HG03442 (cell line): ENCODE data around the gene ESR2.

Experiments used
- ATAC-seq: cut with Tn5 transposase; IDR thresholded peaks from one replicate; pipeline ENCODE4 v1.9.1; 2021; ENCODE audit warnings: mild to moderate bottlenecking, moderate library complexity; ENCODE audit not compliant: unreplicated experiment

Gene ESR2

DNA sequence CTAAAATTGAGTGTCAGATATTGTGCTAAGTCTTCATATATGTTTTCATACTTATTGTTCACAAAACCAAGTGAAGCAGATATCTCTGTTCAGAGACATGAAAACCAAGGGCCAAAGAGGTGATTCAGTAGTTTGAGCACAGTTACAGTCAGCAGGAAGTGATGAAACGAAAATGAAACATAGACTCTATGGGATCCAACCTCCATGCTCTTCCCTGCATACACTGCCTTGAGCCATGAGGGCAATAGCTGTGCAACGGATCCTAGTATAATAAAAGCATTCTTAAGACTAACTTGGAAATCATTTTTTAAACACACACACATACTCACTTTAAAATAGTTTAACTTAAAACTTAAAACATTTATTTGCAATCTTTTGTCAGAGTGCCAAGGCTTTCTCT, 27.9 kb downstream of the ESR2 start:
- ATAC-seq: no peak

DNA sequence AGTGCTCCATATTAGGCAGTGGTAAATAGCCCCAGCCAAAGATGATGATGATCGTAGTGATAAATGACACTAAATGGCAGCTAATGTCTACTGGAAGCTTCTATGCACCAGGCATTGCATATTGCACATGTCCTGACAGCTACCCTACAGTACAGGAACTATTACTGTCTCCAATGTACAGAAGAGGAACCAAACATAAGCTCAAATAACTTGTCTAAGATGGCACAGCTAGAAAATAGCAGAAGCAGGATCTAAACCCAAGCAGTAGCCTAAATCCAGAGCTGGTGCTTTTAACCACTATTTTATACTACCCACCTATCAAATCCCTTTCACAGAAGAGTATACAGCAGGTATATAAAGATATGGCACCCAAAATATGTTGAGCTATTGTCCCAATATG, 28.9 kb downstream of the ESR2 start:
- no peak for ATAC-seq

DNA sequence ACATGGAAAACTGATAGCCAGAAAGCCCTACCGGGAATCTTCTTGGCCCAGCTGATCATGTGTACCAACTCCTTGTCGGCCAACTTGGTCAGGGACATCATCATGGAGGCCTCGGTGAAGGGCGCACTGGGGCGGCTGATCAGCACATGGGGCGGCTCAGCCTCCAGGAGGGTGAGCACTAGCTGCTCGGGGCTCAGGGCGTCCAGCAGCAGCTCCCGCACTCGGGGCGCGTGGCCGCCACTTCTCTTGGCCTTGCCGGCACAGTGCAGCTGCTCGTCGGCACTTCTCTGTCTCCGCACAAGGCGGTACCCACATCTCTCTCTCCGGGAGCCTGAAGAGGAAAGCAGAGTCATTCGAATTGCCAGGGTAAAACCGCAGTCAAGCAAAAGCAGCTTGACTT, 33.8 kb downstream of the ESR2 start:
- ATAC-seq: no peak

DNA sequence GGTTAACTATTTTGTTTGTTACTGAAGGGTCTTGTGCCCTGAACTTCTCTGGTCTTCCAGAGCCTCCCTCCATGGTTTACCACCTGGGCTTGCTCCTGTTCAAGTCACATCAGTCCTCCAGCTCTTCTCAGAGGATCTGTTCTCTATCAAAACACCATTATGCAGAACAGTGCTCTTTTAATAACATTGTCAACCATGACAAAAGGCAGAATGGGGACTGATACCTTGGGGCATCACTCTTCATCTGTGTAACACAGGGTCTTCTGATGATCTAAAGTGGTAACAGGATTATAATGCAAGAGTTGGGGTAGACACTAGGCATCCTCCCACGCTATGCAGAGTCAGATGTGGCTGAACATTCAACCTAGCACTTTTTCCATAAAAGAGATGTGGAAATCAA, 38.4 kb downstream of the ESR2 start:
- no peak for ATAC-seq

DNA sequence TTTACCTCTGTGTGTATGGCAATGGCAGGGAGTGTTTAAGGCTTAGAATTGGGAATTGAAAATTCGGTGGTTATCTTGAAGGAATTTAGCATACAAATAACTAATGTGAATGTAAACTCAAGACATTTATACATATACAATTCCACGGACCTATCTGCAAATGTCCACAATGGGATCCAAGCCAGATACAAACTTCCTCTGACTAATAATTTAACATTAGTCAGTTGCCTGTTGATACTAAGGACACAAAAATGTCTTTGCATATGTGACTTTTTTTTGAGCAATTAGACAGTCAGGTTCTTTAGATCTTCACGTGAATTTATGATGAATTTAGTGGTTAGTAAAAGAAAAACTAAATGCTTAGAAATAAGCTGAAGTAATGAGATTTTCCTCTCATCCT, 40.5 kb downstream of the ESR2 start:
- ATAC-seq: no peak

DNA sequence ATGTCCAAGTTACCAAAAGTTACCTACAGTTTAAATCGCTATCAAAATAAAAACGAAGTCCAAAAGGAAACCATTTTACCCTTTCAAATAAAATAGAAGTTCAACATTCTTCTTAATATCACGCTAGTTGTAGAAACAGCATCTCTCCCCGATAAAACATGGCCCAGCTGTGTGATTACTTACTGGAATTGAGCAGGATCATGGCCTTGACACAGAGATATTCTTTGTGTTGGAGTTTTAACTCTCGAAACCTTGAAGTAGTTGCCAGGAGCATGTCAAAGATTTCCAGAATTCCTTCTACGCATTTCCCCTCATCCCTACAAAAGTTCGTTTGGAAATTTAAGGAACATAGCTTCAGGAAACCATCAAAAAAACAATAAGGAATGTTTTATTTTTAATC, 44.8 kb downstream of the ESR2 start:
- ATAC-seq: no peak

DNA sequence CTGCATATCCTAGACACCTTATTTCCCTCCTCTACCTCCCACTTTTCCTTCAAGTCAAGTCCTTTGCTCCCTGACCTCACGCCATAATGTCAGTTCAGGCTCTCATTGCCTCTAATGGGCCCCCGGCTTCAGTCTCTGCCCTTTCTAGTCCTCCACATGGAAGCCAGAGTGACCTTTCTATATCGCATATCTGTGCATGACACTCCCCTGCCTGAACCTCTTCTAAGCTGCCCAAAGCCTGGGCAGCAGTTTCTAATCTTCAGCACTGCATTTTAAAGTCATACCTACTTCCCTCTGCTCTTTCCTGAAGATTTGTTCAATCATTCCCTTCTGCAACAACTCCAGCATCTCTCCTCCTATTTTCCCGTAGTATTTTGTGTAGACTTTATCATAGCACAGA, 45.5 kb downstream of the ESR2 start:
- no peak for ATAC-seq

DNA sequence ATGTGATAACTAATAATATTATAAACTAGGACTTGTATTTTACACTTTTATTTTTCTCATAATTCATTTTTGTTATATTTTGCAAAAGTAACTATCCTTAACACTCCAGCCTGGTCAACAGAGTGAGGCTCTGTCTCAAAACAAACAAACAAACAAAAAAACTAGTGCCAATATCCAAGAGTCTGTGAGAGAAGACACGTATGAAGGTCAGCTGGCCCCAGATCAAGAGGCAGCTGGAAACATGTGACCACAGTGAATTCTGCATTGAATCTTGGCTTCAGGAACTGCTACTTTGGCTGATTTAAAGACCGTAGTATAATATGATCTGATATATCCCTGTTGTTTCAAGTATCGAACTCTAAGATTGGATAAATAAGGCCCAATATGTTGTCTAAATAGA, 47.0 kb downstream of the ESR2 start:
- no peak for ATAC-seq

DNA sequence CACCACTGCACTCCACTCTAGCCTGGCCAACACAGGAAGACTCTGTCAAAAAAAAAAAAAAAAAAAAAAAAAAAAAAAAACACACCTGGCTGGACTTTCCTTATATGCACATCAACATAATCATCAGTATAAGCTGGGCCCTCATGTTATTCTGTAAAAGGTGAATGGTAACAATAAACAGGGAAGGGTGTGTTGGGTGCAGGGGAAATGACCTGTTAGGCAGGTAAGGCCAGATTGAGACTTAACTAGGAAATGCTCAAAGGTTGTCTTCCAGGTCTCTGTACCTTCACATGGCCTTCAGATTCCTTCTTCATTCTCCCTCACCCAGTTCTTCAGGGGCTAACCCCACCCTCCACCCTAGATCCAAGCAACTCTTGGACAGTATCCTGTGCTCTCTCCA, 47.5 kb downstream of the ESR2 start:
- no peak for ATAC-seq

DNA sequence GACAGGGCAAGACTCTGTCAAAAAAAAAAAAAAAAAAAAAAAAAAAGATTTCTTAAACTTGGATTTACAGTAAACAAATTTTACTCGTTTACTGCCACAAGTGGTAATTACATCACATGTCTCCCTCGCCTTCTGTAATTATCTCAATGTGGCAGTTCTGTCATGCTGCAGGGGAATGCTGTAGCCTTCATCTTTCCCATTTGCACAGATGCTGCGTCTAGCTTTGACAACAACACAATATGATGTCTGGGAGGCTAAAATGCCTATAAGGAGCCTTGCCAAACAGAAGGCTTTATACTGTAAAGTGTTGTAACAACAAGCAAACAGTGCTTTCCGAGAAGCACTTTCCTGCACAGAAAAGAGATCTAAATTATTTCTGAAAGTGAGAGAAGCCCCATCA, 48.7 kb downstream of the ESR2 start:
- ATAC-seq: no peak

DNA sequence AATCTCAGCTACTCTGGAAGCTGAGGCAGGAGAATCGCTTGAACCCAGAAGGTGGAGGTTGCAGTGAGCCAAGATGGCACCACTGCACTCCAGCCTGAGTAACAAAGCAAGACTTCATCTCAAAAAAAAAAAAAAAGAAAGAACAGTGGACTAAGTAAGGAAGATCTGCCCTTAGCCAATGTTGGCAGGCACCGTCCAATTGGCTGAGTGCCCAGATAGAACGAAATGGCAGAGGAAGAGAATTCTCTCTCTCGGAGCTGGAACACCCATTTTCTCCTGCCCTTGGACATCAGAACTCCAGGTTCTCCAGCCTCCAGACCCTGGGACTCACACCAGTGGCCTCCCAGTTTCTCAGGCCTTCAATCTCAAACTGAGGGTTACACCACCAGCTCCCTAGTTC, 49.9 kb downstream of the ESR2 start:
- no peak for ATAC-seq

DNA sequence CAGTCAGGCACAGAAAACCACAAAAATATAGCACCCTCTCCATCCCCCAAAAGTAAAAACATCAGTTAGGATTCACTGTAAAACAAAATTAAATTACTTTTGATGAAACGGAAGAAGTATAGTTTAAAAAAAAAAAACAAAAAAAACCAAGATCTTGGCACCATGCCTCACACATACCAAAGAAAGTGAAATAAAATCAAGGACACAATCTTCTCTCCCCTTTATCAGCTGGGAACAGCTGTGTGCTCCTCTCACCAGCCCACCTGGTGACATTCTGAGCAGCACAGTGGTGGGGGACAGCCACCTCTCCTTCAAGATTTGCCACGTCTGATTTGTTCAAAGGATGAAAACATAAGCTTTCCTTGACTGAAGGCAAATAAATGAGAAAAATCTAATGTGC, 55.5 kb downstream of the ESR2 start:
- no peak for ATAC-seq

DNA sequence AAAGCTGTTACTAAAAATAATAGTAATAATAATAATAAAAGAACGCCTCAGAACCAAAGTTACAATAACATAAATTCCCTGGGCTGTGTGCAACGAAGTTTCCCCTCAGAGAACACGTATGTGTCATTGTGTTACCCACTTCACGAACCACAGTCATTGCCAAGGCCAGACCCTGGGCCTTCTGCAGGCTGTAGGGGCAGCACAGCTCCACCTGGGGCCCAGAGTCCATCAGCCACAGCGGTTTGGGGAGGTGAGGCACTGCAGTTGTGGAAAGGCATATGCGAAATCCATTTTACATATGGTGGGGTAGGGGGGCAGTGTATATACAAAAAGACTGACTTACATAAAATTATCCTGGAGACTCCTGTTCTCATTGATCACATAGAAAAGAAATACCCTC, 56.1 kb downstream of the ESR2 start:
- no peak for ATAC-seq

DNA sequence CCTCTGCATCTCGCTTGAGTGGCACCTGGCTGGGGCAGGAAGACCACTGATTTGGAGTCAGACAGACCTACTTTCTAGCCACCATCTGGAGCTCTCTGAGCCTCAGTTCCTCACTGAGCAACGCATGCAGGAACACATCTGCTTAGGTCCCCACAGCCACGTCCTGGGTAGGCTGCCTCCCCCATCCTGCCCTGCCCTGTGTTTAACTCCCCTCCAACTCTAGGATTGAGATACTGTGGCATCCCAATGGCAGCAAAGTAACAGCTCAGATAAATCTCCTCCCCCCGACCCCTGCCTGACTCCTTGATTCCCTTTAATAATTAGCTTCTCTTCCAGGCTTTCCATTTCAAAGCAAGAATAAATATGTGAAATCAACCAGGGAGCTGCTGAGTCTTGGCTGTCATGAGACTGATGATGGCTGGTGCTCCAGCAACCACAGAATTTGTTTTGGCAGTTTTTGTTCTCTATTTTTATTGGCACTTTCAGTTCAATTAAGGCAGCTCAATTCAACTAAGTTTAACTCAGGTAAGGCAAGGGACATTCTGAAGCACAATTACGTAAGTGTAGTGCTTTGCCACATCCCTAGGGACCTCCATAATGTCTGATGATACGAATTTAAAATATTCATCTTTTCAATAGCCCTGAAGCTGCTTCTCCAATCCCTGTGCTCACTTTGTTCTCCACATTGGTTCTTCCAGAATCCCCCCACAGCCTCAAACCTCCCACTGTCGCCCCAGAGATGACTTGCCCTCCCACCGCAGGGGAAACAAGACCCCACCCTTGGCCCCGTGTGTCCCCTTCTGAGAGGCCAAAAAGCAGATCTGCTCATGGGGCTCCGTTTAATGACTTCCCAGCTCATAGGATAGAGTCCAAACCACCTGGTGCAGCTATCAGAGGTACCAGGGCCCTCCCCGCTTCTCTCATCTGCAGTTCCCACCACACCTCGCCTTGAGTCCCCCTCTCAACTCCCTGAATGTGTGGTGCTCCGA, 58.2 kb downstream of the ESR2 start:
- peak; percentile 45 for ATAC-seq

DNA sequence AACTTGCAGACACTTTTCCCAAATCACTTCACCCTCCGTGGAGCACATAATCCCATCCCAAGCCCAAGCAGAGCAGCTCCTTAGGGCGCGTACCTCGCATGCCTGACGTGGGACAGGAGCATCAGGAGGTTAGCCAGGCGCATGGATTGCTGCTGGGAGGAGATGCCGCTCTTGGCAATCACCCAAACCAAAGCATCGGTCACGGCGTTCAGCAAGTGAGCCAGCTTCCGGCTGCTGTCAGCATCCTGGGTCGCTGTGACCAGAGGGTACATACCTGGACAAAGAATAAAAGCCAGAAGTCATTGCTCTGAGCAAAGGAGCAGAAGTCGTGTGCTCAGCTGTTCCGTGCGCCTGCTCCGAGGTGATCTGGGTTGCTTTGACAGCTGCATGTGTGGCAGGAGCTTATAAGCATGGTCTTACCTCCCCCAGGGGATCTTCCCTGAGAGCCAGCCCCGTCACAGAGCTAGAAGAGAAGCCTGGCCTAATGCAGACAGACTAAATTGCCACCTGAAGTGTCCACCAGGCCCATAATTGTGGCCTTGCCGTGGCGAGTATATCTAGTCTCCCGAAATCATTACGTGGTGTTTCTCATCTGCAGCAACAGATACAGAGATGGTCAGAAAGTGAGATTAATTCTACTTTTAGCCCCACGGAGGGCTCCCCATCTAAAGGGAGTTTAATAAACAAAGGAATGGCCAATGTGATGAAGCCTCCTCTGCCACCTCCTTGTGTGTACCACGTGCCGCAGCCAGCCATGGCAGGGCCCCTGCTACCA, 59.1 kb downstream of the ESR2 start:
- no peak for ATAC-seq

DNA sequence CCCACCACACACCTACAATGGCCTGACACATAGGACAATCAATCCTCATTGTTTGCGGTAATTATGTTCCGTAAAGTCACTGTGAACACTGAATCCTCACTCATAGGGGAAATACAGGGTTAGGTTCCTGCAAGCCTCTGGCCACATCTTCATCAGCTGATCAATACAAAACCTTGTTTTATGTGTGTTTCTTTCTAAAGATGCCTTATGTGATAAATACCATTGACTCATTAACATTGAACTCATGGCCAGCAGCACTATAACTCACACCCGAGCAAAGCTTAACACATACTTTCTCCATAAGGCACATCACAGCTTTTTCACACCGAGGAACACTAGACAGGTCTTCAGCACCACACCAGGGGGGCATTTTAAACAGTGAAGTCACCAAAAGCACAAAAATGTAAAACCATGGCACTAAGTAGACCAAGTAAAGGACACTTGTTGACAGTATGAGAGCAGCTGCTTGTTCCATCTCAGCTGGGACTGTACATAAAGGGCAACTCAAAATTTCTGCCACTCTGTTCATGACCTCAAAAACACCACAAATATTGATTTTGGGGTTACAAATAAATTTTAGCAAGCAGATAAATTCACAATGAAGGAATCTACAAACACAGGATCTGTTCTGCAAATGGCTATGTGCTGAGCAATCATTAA, 60.5 kb downstream of the ESR2 start:
- ATAC-seq: no peak

DNA sequence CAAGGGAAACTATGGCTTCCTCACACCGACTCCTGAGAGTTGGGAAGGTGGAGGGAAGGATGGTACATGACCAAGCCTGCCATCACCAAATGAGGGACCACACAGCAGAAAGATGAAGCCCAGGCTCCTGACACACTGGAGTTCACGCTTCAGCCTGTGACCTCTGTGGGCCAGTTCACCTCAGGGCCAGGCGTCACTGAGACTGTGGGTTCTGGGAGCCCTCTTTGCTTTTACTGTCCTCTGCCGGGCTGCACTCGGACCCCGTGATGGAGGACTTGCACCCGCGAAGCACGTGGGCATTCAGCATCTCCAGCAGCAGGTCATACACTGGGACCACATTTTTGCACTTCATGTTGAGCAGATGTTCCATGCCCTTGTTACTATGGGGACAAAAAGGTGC, 61.2 kb downstream of the ESR2 start:
- no peak for ATAC-seq

DNA sequence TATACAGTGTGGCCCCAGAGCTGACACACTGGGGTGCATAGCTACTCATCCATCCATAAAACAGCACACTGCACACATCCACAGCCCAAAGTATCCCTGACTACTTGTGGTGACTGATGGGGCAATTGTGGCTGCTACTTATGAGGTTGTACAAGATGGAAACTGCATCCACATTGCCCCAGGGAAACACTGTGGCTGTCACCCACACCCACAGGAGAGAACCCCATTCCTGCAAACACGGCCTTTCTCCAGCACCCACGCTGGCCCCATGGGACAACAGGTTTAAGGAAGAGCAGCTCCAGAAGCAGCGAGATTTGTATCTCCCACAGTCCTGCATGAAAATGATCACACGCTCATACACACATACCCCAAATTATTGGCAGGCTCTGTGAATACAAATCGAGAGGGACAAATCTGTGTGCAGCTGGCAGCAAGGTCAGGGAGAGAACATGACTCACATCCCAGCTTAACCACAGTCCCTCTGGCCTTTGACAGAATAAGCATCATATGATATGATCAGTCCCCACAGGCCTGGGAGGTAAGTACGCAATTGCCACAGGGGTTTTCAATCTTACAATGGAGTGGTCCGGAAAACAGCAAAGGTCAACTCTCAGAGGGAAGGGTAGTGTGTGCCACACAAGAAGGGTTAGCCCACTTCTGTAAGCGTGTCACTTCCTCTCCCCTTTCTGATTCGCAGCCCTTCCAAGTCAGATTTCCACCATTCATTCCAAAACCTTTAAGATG, 61.9 kb downstream of the ESR2 start:
- ATAC-seq: peak; percentile 71

DNA sequence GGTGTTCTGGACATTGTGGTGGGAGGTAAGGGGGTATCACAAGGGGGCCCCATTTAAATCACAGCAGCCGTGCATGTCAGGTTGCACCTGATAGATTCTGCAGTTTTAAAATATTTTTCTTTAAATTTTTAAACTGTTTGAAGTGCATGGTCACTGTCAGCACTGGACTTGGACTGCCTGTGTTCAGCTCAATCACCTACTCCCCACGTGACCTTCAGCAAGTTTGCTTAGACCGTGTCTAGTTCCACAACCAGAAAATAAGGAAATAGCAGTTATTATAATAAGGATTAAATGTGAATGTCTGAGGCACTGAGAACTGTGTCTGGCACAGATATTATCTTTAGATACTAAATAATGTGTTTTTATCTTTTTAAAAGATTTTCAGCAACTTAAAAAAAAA, 64.7 kb downstream of the ESR2 start:
- ATAC-seq: no peak

DNA sequence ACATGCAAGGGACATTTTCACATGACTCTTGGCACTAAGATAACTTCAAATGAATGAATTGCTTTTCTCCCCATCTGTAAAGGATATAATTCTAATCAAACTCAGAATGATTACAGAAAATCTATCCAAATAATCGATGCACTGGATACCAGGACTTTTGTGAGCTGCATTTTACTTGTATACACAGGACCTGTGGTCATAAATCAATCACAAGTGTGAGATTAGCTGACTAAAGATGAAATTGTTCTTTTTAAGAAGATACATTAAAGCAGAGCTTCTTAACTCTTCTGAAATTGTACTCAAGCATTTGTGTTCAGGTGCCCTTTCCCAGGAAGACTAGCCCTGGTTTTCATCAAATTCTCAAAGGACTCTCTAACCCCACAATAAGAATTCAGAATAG, 66.3 kb downstream of the ESR2 start:
- ATAC-seq: no peak
